ENCODE data around the gene POU6F2. TPM values are rescaled to one million over a fixed set of nuclear protein-coding genes. Genes with fewer than 3 reads are reported as not detected.
"Not testable (repeated sequence)": the region's sequence is repeated elsewhere in the genome, so short reads cannot be mapped to it uniquely, and the experiment has no call there.

POU6F2 gene
- total RNA-seq, 6 donors from 2014 or later, result under 0.01 to 1.4 (median 0.24) TPM; not detected in 2

- WGBS, 2 donors, result 86 to 90% methylated on average over 3 of the region's 3 CpGs
Observed at GRCh38 chr7:38940774-38941173, 36.9 kb upstream of the POU6F2 start.

GRCh38 chr7:38942431-38943051 is 35.2 kb upstream of the POU6F2 start:
- no peak overlapping the region for H3K4me3 ChIP-seq
- no peak for DNase-seq
- 85 to 89% methylated on average over 4 of the region's 4 CpGs for WGBS, 2 donors
- no peaks in the 10 kb centered on the region for H3K4me1 ChIP-seq
- H3K9me3 ChIP-seq, result no peaks in the 10 kb centered on the region
- TF ChIP-seq CTCF (IDR thresholded peaks at IDR 0.05), result no peak
- H3K36me3 ChIP-seq, result no peaks in the 10 kb centered on the region
- no peaks in the 10 kb centered on the region for H3K27me3 ChIP-seq
- no peak for ATAC-seq (ENCODE audit: low FRiP score in 2 of 2)
- no peak overlapping the region for H3K27ac ChIP-seq

More at GRCh38 chr7:38940774-38941173, 36.9 kb upstream of the POU6F2 start:
- TF ChIP-seq POLR2AphosphoS5 (IDR thresholded peaks at IDR 0.05) (no peak), CTCF (IDR thresholded peaks at IDR 0.05) (no peak), EP300 (IDR thresholded peaks at IDR 0.05) (no peak), POLR2A (IDR thresholded peaks at IDR 0.05) (no peak)
- Histone ChIP-seq H3K36me3 (no peaks in the 10 kb centered on the region), H3K27ac (no peak overlapping the region), H3K9me3 (no peaks in the 10 kb centered on the region), H3K4me1 (no peaks in the 10 kb centered on the region), H3K27me3 (no peaks in the 10 kb centered on the region), H3K4me3 (no peak overlapping the region)
- ATAC-seq (ENCODE audit: low FRiP score in 2 of 2) (no peak), DNase-seq (no peak)

- not testable (repeated sequence) for H3K4me3 ChIP-seq; H3K27ac ChIP-seq; H3K4me1 ChIP-seq; DNase-seq; H3K27me3 ChIP-seq; H3K36me3 ChIP-seq; ATAC-seq (ENCODE audit: low FRiP score in 2 of 2); H3K9me3 ChIP-seq
- WGBS, 2 donors, result 81 to 90% methylated on average over 4 of the region's 4 CpGs
Observed at GRCh38 chr7:38947541-38947940, 30.2 kb upstream of the POU6F2 start.

GRCh38 chr7:38950309-38950708 is 27.4 kb upstream of the POU6F2 start:
- DNase-seq (no peak), ATAC-seq (ENCODE audit: low FRiP score in 2 of 2) (no peak)
- Histone ChIP-seq H3K36me3 (no peaks in the 10 kb centered on the region), H3K27ac (no peak overlapping the region), H3K4me3 (no peak overlapping the region), H3K27me3 (no peaks in the 10 kb centered on the region), H3K4me1 (no peaks in the 10 kb centered on the region), H3K9me3 (no peaks in the 10 kb centered on the region)
- 40 to 59% methylated on average over 1 of the region's 1 CpG for WGBS, 2 donors
- TF ChIP-seq POLR2A (IDR thresholded peaks at IDR 0.05) (no peak), EP300 (IDR thresholded peaks at IDR 0.05) (no peak)

GRCh38 chr7:38951213-38951612 is 26.5 kb upstream of the POU6F2 start:
- TF ChIP-seq EP300 (IDR thresholded peaks at IDR 0.05) (peak in 1 of 4 donors; percentile 66), POLR2AphosphoS5 (IDR thresholded peaks at IDR 0.05) (no peak)
- peak in 1 of 2 donors; percentile 34 for DNase-seq
- ATAC-seq (ENCODE audit: low FRiP score in 2 of 2), result no peak

GRCh38 chr7:38953227-38953626 is 24.5 kb upstream of the POU6F2 start:
- H3K4me3 ChIP-seq, result no peak overlapping the region
- no peak for TF ChIP-seq POLR2A (IDR thresholded peaks at IDR 0.05)
- TF ChIP-seq EP300 (IDR thresholded peaks at IDR 0.05), result no peak
- no peak for TF ChIP-seq POLR2AphosphoS5 (IDR thresholded peaks at IDR 0.05)
- no peak for TF ChIP-seq CTCF (IDR thresholded peaks at IDR 0.05)
- 94 to 100% methylated on average over 1 of the region's 1 CpG for WGBS, 2 donors
- no peaks in the 10 kb centered on the region for H3K4me1 ChIP-seq
- H3K27ac ChIP-seq, result no peak overlapping the region
- no peak for DNase-seq
- no peaks in the 10 kb centered on the region for H3K27me3 ChIP-seq
- no peaks in the 10 kb centered on the region for H3K9me3 ChIP-seq
- ATAC-seq (ENCODE audit: low FRiP score in 2 of 2), result no peak
- H3K36me3 ChIP-seq, result no peaks in the 10 kb centered on the region

More at GRCh38 chr7:38951213-38951612, 26.5 kb upstream of the POU6F2 start:
- Histone ChIP-seq H3K4me1 (no peaks in the 10 kb centered on the region), H3K27ac (no peak overlapping the region), H3K4me3 (no peak overlapping the region), H3K9me3 (no peaks in the 10 kb centered on the region), H3K36me3 (no peaks in the 10 kb centered on the region), H3K27me3 (no peaks in the 10 kb centered on the region)
- WGBS, 2 donors, result 60 to 66% methylated on average over 6 of the region's 6 CpGs

All from upper lobe of left lung (tissue), 6 donors.